Fibroblast of the aortic adventitia (primary cell): Measurements from ENCODE around the gene SOCS7. TPM values are rescaled to one million over a fixed set of nuclear protein-coding genes. Genes with fewer than 3 reads are reported as not detected.

Experiments
- DNase-seq: peaks from one replicate; pipeline ENCODE4 v3.0.0-alpha.2; 2010; ENCODE audit warnings: low read depth
- H3K4me3 ChIP-seq: 2 replicates; pipeline ENCODE4 v1.5.1; 2011; ENCODE audit warnings: low read depth, mild to moderate bottlenecking, control low read depth, low read length, moderate library complexity
- total RNA-seq: library from RNA; depleted of rRNA; stranded (reverse); fragments of >200 nt; gene quantifications from 2 replicates; pipeline ENCODE4 v1.2.3, GENCODE V29; 2012; ENCODE audit warnings: low replicate concordance
- TF ChIP-seq, protein P1 (sequence below): IDR thresholded peaks from 2 replicates; pipeline ENCODE4 v1.5.1; 2011; ENCODE audit warnings: mild to moderate bottlenecking, low read length, control low read depth, inconsistent platforms; ENCODE audit not compliant: insufficient read depth

The SOCS7 gene
- total RNA-seq, 1 donor, result 11.7 TPM

GRCh38 chr17:38361694-38362465 is 10.2 kb downstream of the SOCS7 start:
- TF ChIP-seq, protein P1, sequence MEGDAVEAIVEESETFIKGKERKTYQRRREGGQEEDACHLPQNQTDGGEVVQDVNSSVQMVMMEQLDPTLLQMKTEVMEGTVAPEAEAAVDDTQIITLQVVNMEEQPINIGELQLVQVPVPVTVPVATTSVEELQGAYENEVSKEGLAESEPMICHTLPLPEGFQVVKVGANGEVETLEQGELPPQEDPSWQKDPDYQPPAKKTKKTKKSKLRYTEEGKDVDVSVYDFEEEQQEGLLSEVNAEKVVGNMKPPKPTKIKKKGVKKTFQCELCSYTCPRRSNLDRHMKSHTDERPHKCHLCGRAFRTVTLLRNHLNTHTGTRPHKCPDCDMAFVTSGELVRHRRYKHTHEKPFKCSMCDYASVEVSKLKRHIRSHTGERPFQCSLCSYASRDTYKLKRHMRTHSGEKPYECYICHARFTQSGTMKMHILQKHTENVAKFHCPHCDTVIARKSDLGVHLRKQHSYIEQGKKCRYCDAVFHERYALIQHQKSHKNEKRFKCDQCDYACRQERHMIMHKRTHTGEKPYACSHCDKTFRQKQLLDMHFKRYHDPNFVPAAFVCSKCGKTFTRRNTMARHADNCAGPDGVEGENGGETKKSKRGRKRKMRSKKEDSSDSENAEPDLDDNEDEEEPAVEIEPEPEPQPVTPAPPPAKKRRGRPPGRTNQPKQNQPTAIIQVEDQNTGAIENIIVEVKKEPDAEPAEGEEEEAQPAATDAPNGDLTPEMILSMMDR, result no peak
- no peak for DNase-seq
- H3K4me3 ChIP-seq, result no peak overlapping the region

DNA sequence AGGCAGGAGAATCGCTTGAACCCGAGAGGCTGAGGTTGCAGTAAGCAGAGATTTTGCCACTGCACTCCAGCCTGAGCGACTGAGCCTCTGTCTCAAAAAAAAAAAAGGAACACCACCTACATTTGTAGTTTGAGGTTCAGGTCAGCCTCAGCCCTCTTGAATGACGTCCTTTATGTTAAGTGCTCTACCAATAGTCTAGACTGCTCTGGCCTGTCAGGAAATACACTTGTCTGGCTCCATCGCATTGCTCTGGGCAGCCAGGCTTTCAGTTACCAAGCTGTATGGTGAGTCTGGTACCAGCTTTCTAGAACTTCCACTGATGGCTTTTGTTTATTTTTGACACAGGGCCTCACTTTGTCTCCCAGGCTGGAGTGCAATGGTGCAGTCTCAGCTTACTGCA is 11.4 kb downstream of the SOCS7 start:
- H3K4me3 ChIP-seq, result no peak overlapping the region
- TF ChIP-seq, protein P1, result no peak
- DNase-seq, result no peak

GRCh38 chr17:38364741-38365140 is 13.1 kb downstream of the SOCS7 start:
- no peak overlapping the region for H3K4me3 ChIP-seq
- TF ChIP-seq, protein P1, result no peak
- no peak for DNase-seq

- DNase-seq, result no peak
- H3K4me3 ChIP-seq, result no peak overlapping the region
- TF ChIP-seq, protein P1, result no peak
Measured at GRCh38 chr17:38369124-38369886, 17.7 kb downstream of the SOCS7 start.

DNA sequence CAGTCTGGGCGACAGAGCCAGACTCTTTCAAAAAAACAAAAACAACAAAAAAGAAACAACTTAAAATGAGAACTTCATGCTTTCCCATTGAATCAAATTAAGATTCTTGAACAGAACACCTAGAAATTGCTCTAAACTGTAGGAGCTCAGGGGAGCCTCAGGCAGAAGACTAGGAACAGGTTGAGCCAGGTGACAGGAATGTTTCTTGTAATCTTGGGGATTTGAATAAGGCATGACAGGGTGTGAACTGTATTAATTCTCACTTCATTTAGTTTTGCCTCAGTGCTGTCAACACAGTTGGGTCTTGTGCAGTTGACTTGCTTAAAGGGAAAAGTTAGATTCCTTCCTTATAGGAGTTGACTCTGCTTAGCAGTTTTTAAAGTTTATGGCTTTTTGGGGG is 27.8 kb downstream of the SOCS7 start:
- no peak for DNase-seq
- no peak overlapping the region for H3K4me3 ChIP-seq
- TF ChIP-seq, protein P1, result no peak

- DNase-seq, result no peak
- TF ChIP-seq, protein P1, result no peak
- H3K4me3 ChIP-seq, result no peak overlapping the region
Measured at GRCh38 chr17:38395090-38395489, 43.4 kb downstream of the SOCS7 start.
